Effector memory CD4-positive, alpha-beta T cell (primary cell): ENCODE data around the gene CD83.

ENCODE experiments used
- DNase-seq, 3 donors: peaks; one replicate each; pipeline ENCODE4 v3.0.0-alpha.2; 2020
- H3K27ac ChIP-seq: 2 replicates; pipeline ENCODE4 v1.7.0; 2013; ENCODE audit warnings: mild to moderate bottlenecking, low read length, moderate library complexity; ENCODE audit not compliant: insufficient read depth, poor library complexity, severe bottlenecking
- H3K27me3 ChIP-seq: replicated peaks from 2 replicates; pipeline ENCODE4 v1.7.0; 2013; ENCODE audit warnings: mild to moderate bottlenecking, low read length; ENCODE audit not compliant: insufficient read depth, control insufficient read depth, poor library complexity, severe bottlenecking
- H3K36me3 ChIP-seq: 2 replicates; pipeline ENCODE4 v1.7.0; 2013; ENCODE audit warnings: mild to moderate bottlenecking, low read length, moderate library complexity; ENCODE audit not compliant: control insufficient read depth, insufficient read depth
- H3K4me1 ChIP-seq: 2 replicates; pipeline ENCODE4 v1.7.0; 2013; ENCODE audit warnings: low read length, mild to moderate bottlenecking; ENCODE audit not compliant: control insufficient read depth, insufficient read depth, poor library complexity, severe bottlenecking
- H3K4me3 ChIP-seq: 2 replicates; pipeline ENCODE4 v1.7.0; 2013; ENCODE audit warnings: low read length, low read depth, mild to moderate bottlenecking; ENCODE audit not compliant: insufficient read depth, poor library complexity, severe bottlenecking
- H3K9me3 ChIP-seq: 2 replicates; pipeline ENCODE4 v1.7.0; 2013; ENCODE audit warnings: mild to moderate bottlenecking, low read length, moderate library complexity; ENCODE audit not compliant: control insufficient read depth

The CD83 gene

GRCh38 chr6:14178083-14178445 lies 60.5 kb downstream of the CD83 start:
- H3K4me3 ChIP-seq, result no peak overlapping the region
- H3K27me3 ChIP-seq, result no peaks in the 10 kb centered on the region
- no peak overlapping the region for H3K27ac ChIP-seq
- no peaks in the 10 kb centered on the region for H3K36me3 ChIP-seq
- no peaks in the 10 kb centered on the region for H3K9me3 ChIP-seq
- no peaks in the 10 kb centered on the region for H3K4me1 ChIP-seq
- no peak for DNase-seq

- Histone ChIP-seq H3K4me3 (no peak overlapping the region), H3K4me1 (no peaks in the 10 kb centered on the region), H3K27me3 (no peaks in the 10 kb centered on the region), H3K36me3 (no peaks in the 10 kb centered on the region), H3K27ac (no peak overlapping the region), H3K9me3 (no peaks in the 10 kb centered on the region)
- no peak for DNase-seq
Measured at GRCh38 chr6:14180609-14181008, 63.0 kb downstream of the CD83 start.

DNA sequence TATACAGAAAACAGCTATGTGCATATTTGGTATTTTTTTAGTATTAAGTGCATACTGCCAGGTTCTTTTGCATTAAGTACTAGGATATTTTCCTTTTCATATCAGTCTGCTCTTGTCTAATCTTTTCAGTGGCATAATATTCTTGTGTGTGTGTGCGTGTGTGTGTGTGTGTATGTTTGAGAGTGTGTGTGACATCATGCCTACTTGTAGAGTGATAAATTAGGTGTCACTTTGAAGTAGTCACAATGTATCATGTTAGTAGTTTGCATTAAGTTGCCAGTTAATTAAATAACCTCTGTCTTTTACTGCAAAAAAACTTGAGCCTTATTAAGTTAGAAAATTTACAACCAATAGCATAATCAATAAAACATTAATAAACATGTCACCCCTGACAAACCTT lies 65.3 kb downstream of the CD83 start:
- H3K4me3 ChIP-seq, result no peak overlapping the region
- DNase-seq, result no peak
- H3K27me3 ChIP-seq, result no peaks in the 10 kb centered on the region
- H3K9me3 ChIP-seq, result no peaks in the 10 kb centered on the region
- no peaks in the 10 kb centered on the region for H3K4me1 ChIP-seq
- H3K36me3 ChIP-seq, result no peaks in the 10 kb centered on the region
- no peak overlapping the region for H3K27ac ChIP-seq
